IMR-90 (cell line): ENCODE measurements around the gene USP9X. TPM values are rescaled to one million over a fixed set of nuclear protein-coding genes. Genes with fewer than 3 reads are reported as not detected.

Experiments used
- ATAC-seq: fragments of 200-7000 bp; cut with Tn5 transposase; 2 replicates; pipeline ENCODE4 v1.9.1; 2020; ENCODE audit warnings: low read depth, mild to moderate bottlenecking, moderate library complexity
- BruUV-seq: library from RNA; stranded (reverse); fragments of 400-500 nt; replicated peaks from 2 replicates; lab custom pipeline; 2021; lab: Mats Ljungman, UMichigan
- CTCF ChIA-PET: fragments of 300-600 bp; formaldehyde crosslinking; extraction: SDS; loops from one replicate; lab custom pipeline; 2021; ENCODE audit warnings: antibody characterized with exemption; lab: Yijun Ruan, JAX
- POLR2A ChIA-PET: fragments of 300-600 bp; sonication (Branson Sonifier 250); formaldehyde crosslinking; loops from one replicate; lab custom pipeline; 2022; ENCODE audit warnings: antibody characterized with exemption; ENCODE audit not compliant: unreplicated experiment; lab: Charles Lee
- DNase-seq: peaks from one replicate; pipeline ENCODE4 v3.0.0; 2013
- H2AFZ ChIP-seq: replicated peaks from 2 replicates; pipeline ENCODE3; 2013; ENCODE audit warnings: low read length, mild to moderate bottlenecking; ENCODE audit not compliant: poor library complexity
- H2AK5ac ChIP-seq: 2 replicates; pipeline ENCODE4 v1.6.1; 2013; ENCODE audit warnings: low read depth, low read length, inconsistent platforms
- H2AK9ac ChIP-seq: replicated peaks from 2 replicates; pipeline ENCODE3; 2013; ENCODE audit warnings: mild to moderate bottlenecking, low read depth, low read length, moderate library complexity; ENCODE audit not compliant: poor library complexity
- H2BK120ac ChIP-seq: 2 replicates; pipeline ENCODE4 v1.6.1; 2013; ENCODE audit warnings: low read depth, low read length, inconsistent platforms
- H2BK15ac ChIP-seq: 3 replicates; pipeline ENCODE4 v1.6.1; 2013; ENCODE audit warnings: low read depth, low read length, inconsistent platforms
- H2BK20ac ChIP-seq: 2 replicates; pipeline ENCODE4 v1.6.1; 2013; ENCODE audit warnings: low read depth, mild to moderate bottlenecking, inconsistent platforms, low read length, moderate library complexity
- H2BK5ac ChIP-seq: 2 replicates; pipeline ENCODE4 v1.6.1; 2013; ENCODE audit warnings: mild to moderate bottlenecking, low read depth, low read length, inconsistent platforms; ENCODE audit not compliant: poor library complexity, severe bottlenecking
- H3K14ac ChIP-seq: replicated peaks from 2 replicates; pipeline ENCODE4 v1.6.1; 2013; ENCODE audit warnings: low read depth, low read length, inconsistent platforms
- H3K18ac ChIP-seq: 2 replicates; pipeline ENCODE4 v1.6.1; 2013; ENCODE audit warnings: low read depth, low read length, control low read depth
- H3K23ac ChIP-seq: 2 replicates; pipeline ENCODE4 v1.6.1; 2013; ENCODE audit warnings: low read depth, low read length, inconsistent platforms
- H3K27ac ChIP-seq: 2 replicates; pipeline ENCODE4 v1.5.1; 2013; ENCODE audit warnings: mild to moderate bottlenecking, control low read depth, low read length; ENCODE audit not compliant: insufficient read depth
- H3K27me3 ChIP-seq: 2 replicates; pipeline ENCODE4 v1.6.1; 2013; ENCODE audit warnings: low read length; ENCODE audit not compliant: control insufficient read depth, insufficient read depth
- H3K36me3 ChIP-seq: 2 replicates; pipeline ENCODE4 v1.6.1; 2013; ENCODE audit warnings: low read length, mixed read lengths; ENCODE audit not compliant: control insufficient read depth, insufficient read depth
- H3K4ac ChIP-seq: 2 replicates; pipeline ENCODE4 v1.6.1; 2013; ENCODE audit warnings: low read depth, low read length, inconsistent platforms
- H3K4me1 ChIP-seq: 2 replicates; pipeline ENCODE4 v1.6.1; 2013; ENCODE audit warnings: low read length, mixed read lengths; ENCODE audit not compliant: control insufficient read depth, insufficient read depth
- H3K4me2 ChIP-seq: 2 replicates; pipeline ENCODE4 v1.6.1; 2013; ENCODE audit warnings: low read depth, mild to moderate bottlenecking, control low read depth, low read length, moderate library complexity
- H3K4me3 ChIP-seq: 2 replicates; pipeline ENCODE4 v1.5.1; 2013; ENCODE audit warnings: low read depth, mild to moderate bottlenecking, control low read depth, low read length, moderate library complexity; ENCODE audit not compliant: insufficient read depth
- H3K56ac ChIP-seq: 2 replicates; pipeline ENCODE4 v1.6.1; 2013; ENCODE audit warnings: low read length, inconsistent platforms; ENCODE audit not compliant: insufficient read depth; ENCODE audit errors: extremely low read depth
- H3K79me1 ChIP-seq, 2 experiments: 2 replicates each; pipeline ENCODE4 v1.6.1; 2013; ENCODE audit warnings: low read length in 2 of 2, inconsistent platforms in 1 of 2, low read depth in 1 of 2
- H3K9ac ChIP-seq: 2 replicates; pipeline ENCODE4 v1.6.1; 2013; ENCODE audit warnings: low read depth, low read length, control low read depth
- H3K9me1 ChIP-seq: 2 replicates; pipeline ENCODE4 v1.6.1; 2013; ENCODE audit warnings: low read length, inconsistent platforms; ENCODE audit not compliant: insufficient read depth
- H3K9me3 ChIP-seq: 2 replicates; pipeline ENCODE4 v1.6.1; 2013; ENCODE audit warnings: low read length; ENCODE audit not compliant: control insufficient read depth, insufficient read depth
- H4K20me1 ChIP-seq: 2 replicates; pipeline ENCODE4 v1.6.1; 2013; ENCODE audit warnings: low read length, inconsistent platforms; ENCODE audit not compliant: insufficient read depth
- H4K5ac ChIP-seq: 2 replicates; pipeline ENCODE4 v1.6.1; 2013; ENCODE audit warnings: mild to moderate bottlenecking, low read depth, low read length, control low read depth
- H4K8ac ChIP-seq, 2 experiments: 2 replicates each; pipeline ENCODE4 v1.6.1; 2013; ENCODE audit warnings: low read depth in 2 of 2, low read length in 2 of 2, control low read depth in 1 of 2, inconsistent platforms in 1 of 2
- H4K91ac ChIP-seq: 2 replicates; pipeline ENCODE4 v1.6.1; 2013; ENCODE audit warnings: low read depth, low read length, inconsistent platforms; ENCODE audit not compliant: insufficient read depth
- BHLHE40 ChIP-seq: fragments of 150-350 bp; IDR thresholded peaks from 2 replicates; pipeline ENCODE4 v1.6.1; 2016; ENCODE audit warnings: mild to moderate bottlenecking, low read depth, low read length
- CEBPB ChIP-seq: IDR thresholded peaks from 2 replicates; pipeline ENCODE4 v1.6.1; 2012; ENCODE audit warnings: low read depth, low read length, improper control_type of control experiment
- CHD1 ChIP-seq: IDR thresholded peaks from 2 replicates; pipeline ENCODE4 v1.6.1; 2012; ENCODE audit warnings: low read depth, low read length, improper control_type of control experiment
- MAFK ChIP-seq: IDR thresholded peaks from 2 replicates; pipeline ENCODE4 v1.6.1; 2012; ENCODE audit warnings: low read depth, low read length, improper control_type of control experiment
- MAZ ChIP-seq: IDR thresholded peaks from 2 replicates; pipeline ENCODE4 v1.6.1; 2012; ENCODE audit warnings: low read depth, mild to moderate bottlenecking, low read length, improper control_type of control experiment, moderate library complexity, borderline replicate concordance
- MXI1 ChIP-seq: IDR thresholded peaks from 2 replicates; pipeline ENCODE4 v1.6.1; 2012; ENCODE audit warnings: low read depth, mild to moderate bottlenecking, low read length, moderate library complexity, borderline replicate concordance
- NFE2L2 ChIP-seq: fragments of 150-350 bp; IDR thresholded peaks from 2 replicates; pipeline ENCODE4 v1.6.1; 2016; ENCODE audit warnings: low read depth, mild to moderate bottlenecking, low read length
- POLR2A ChIP-seq: IDR thresholded peaks from 2 replicates; pipeline ENCODE4 v1.6.1; 2012; ENCODE audit warnings: mild to moderate bottlenecking, low read depth, low read length
- RFX5 ChIP-seq: IDR thresholded peaks from 2 replicates; pipeline ENCODE4 v1.8.0; 2012; ENCODE audit warnings: low read depth, mild to moderate bottlenecking, low read length, moderate library complexity
- USF2 ChIP-seq: fragments of 150-350 bp; IDR thresholded peaks from 2 replicates; pipeline ENCODE4 v1.6.1; 2017; ENCODE audit warnings: mild to moderate bottlenecking, antibody characterized with exemption, low read length, low read depth
- WGBS, 2 experiments: methylation state at CpG; one replicate each; pipeline versions ENCODE4 v1.1.5 to v1.1.7; 2013; ENCODE audit warnings: missing lambda C conversion rate in 2 of 2; ENCODE audit not compliant: insufficient read length in 1 of 2; ENCODE audit errors: extremely low coverage in 2 of 2; 5-methylcytosine and 5-hydroxymethylcytosine counted together
- dilution Hi-C: fragments of 300-500 bp; cut with HindIII; formaldehyde crosslinking; loops from one replicate; pipeline ENCODE4 v1.14.3; 2018; ENCODE audit warnings: low sequenced_read_pairs; ENCODE audit not compliant: unreplicated experiment
- in situ Hi-C: fragments of 300-500 bp; cut with MboI; formaldehyde crosslinking; loops from 3 replicates; pipeline ENCODE4 v1.14.3; 2019; ENCODE audit warnings: low sequenced_read_pairs, inconsistent platforms, mixed read lengths
- intact Hi-C: fragments of 100-400 bp; cut with micrococcal nuclease; formaldehyde crosslinking; loops from 2 replicates; pipeline ENCODE4 v1.10.0; 2022
- polyA plus RNA-seq, 3 experiments: library from polyadenylated mRNA; depleted of rRNA; stranded (reverse); fragments of >200 nt; gene quantifications; 2 replicates each; pipeline ENCODE4 v1.2.3, GENCODE V29; 2012; ENCODE audit warnings: low replicate concordance in 1 of 3
- total RNA-seq: library from RNA; depleted of rRNA; stranded (reverse); fragments of >200 nt; gene quantifications from 2 replicates; pipeline ENCODE4 v1.2.3, GENCODE V29; 2012

Gene USP9X
- total and polyA plus RNA-seq, 2 of the 4 experiments (the other 2 are of a cell fraction) = 17.5 to 104 TPM

DNA sequence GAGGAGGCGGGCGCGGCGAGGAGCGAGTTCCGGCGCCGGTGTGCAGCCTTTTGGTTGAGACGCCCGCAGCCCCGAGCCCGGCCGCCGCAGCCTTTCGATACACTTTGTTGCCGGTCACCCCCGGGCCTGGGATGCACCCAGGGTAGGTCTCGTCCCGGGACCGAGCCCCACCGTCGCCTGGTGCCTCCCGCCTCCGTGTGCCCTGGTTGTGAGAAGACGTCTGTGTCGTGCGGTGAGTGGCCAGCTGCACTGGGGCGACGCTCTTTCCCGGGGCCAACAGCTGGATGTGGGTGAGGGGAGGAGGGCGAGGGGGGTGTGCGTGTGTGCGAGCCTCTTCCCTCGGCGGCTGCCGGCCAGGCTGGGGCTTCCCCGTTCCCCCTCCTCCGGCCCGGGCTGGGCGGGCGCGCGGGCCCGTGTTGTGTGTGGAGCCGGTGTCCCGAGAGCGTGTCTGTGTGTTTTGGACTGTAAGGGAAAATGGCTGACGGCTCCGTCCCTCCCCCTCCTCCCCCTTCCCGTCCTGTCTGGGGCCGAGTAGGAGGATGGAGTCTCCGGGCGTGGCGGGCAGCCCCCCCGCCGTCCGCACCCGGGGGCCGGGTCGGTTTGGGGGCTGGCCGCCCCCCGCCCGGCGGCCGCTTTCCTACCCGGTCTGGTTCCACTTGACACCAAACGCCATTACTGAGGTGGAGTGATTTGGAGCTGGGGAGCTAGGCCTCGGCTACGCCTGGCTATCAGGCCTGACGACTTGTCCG is 807 bp downstream of the USP9X start:
- H3K4me2 ChIP-seq = peak overlapping the region; percentile 97
- H3K4me1 ChIP-seq = no peaks in the 10 kb centered on the region
- H3K4ac ChIP-seq = peak overlapping the region; percentile 87
- peak overlapping the region; percentile 74; the same call in 1 of the 2 replicates for H3K14ac ChIP-seq
- peak overlapping the region; percentile 93 for H2AFZ ChIP-seq
- no peaks in the 10 kb centered on the region for H3K9me1 ChIP-seq
- H4K20me1 ChIP-seq = peaks cover 54% of the 10 kb centered on the region
- peak overlapping the region; percentile 26; the same call in 1 of the 2 replicates for H4K5ac ChIP-seq
- TF ChIP-seq CEBPB (no peak), USF2 (no peak), MAFK (no peak), BHLHE40 (no peak), CHD1 (no peak), POLR2A (no peak; the same call in 1 of the 2 replicates), MXI1 (0 out of 2 replicates have a peak, but pooled peaks have one; percentile 13), MAZ (peak; percentile 56; the same call in 1 of the 2 replicates), NFE2L2 (no peak), RFX5 (no peak)
- 0% methylated on average over 10 of the region's 71 CpGs; no CpG with 5 or more reads in 1 of the 2 experiments for WGBS, 2 experiments
- ChIA-PET CTCF (interaction anchor here (0.8 kb wide), 1 partner anchor 29 kb away, joined by 3 read pairs; no protein-coding TSS in a partner anchor), POLR2A (interaction anchor here (0.6 kb wide), 1 partner anchor 46 kb away, joined by 4 read pairs; no protein-coding TSS in a partner anchor)
- H2AK9ac ChIP-seq = peak overlapping the region; percentile 85
- in situ Hi-C loops = loop anchor here (10.0 kb wide), 1 partner anchor 211 kb away; no protein-coding TSS in a partner anchor
- peak overlapping the region; percentile 93 for H3K4me3 ChIP-seq
- no peak overlapping the region for H2BK20ac ChIP-seq
- peaks cover 3% of the 10 kb centered on the region for H3K27me3 ChIP-seq
- peak overlapping the region; percentile 81 for H3K27ac ChIP-seq
- dilution Hi-C loops = no loop called here
- no peak overlapping the region for H2BK15ac ChIP-seq
- peaks cover 0 to 8% of the 10 kb centered on the region in 2 experiments; a peak in 1 of 4 replicates for H3K79me1 ChIP-seq
- DNase-seq = peak; percentile 42
- 0 out of 2 replicates have a peak overlapping the region, but pooled peaks have one; percentile 38 for H3K23ac ChIP-seq
- H2BK120ac ChIP-seq = no peak overlapping the region
- peak overlapping the region; percentile 45; the same call in 1 of the 2 replicates for H3K18ac ChIP-seq
- no peak overlapping the region for H2AK5ac ChIP-seq
- BruUV-seq = no TSS peak
- H3K36me3 ChIP-seq = no peaks in the 10 kb centered on the region
- H3K9me3 ChIP-seq = no peaks in the 10 kb centered on the region
- H3K9ac ChIP-seq = peak overlapping the region; percentile 90
- ATAC-seq = peak; percentile 18
- H4K8ac ChIP-seq = no peak overlapping the region
- H2BK5ac ChIP-seq = peak overlapping the region; percentile 75
- intact Hi-C loops = loop anchor here (1.0 to 5.0 kb wide), 3 partner anchors 164 to 349 kb away; partner anchors contain the start of gene MED14
- H4K91ac ChIP-seq = peak overlapping the region; percentile 57
- H3K56ac ChIP-seq = no peak overlapping the region
